ENCODE measurements around the gene MED20. TPM values are rescaled to one million over a fixed set of nuclear protein-coding genes. Genes with fewer than 3 reads are reported as not detected.

The MED20 gene
- total RNA-seq, 1 experiment from 2014 or later = 42.4 TPM

GRCh38 chr6:41920921-41921711 lies at the start of gene MED20, which contains the start of gene BYSL (continued):
- no peak for TF ChIP-seq KAT7 (CRISPR knock-in tag; IDR thresholded peaks at IDR 0.05; ENCODE audit: borderline replicate concordance)
- TF ChIP-seq ZBTB21 (CRISPR knock-in tag; IDR thresholded peaks at IDR 0.05; ENCODE audit: borderline replicate concordance) = no peak
- no peak for TF ChIP-seq ZNF396 (CRISPR knock-in tag; IDR thresholded peaks at IDR 0.05; ENCODE audit: borderline replicate concordance)
- TF ChIP-seq OVOL2 (CRISPR knock-in tag; IDR thresholded peaks at IDR 0.05; ENCODE audit: borderline replicate concordance) = no peak
- peak; percentile 79 for TF ChIP-seq HMGXB4 (CRISPR knock-in tag; IDR thresholded peaks at IDR 0.05)
- TF ChIP-seq, protein P1, sequence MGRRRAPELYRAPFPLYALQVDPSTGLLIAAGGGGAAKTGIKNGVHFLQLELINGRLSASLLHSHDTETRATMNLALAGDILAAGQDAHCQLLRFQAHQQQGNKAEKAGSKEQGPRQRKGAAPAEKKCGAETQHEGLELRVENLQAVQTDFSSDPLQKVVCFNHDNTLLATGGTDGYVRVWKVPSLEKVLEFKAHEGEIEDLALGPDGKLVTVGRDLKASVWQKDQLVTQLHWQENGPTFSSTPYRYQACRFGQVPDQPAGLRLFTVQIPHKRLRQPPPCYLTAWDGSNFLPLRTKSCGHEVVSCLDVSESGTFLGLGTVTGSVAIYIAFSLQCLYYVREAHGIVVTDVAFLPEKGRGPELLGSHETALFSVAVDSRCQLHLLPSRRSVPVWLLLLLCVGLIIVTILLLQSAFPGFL (CRISPR knock-in tag; IDR thresholded peaks at IDR 0.05; ENCODE audit: borderline replicate concordance) = no peak
- TF ChIP-seq, protein P2, sequence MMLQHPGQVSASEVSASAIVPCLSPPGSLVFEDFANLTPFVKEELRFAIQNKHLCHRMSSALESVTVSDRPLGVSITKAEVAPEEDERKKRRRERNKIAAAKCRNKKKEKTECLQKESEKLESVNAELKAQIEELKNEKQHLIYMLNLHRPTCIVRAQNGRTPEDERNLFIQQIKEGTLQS (CRISPR knock-in tag; conservative IDR thresholded peaks at IDR 0.05) = no peak
- TF ChIP-seq, protein P3, sequence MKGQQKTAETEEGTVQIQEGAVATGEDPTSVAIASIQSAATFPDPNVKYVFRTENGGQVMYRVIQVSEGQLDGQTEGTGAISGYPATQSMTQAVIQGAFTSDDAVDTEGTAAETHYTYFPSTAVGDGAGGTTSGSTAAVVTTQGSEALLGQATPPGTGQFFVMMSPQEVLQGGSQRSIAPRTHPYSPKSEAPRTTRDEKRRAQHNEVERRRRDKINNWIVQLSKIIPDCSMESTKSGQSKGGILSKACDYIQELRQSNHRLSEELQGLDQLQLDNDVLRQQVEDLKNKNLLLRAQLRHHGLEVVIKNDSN (CRISPR knock-in tag; IDR thresholded peaks at IDR 0.05) = peak; percentile 21; the same call in 1 of the 2 replicates
- no peak for TF ChIP-seq PRRX2 (CRISPR knock-in tag; IDR thresholded peaks at IDR 0.05)
- no peak for TF ChIP-seq CBFB (CRISPR knock-in tag; IDR thresholded peaks at IDR 0.05; ENCODE audit: low read depth)
- TF ChIP-seq, protein P4, sequence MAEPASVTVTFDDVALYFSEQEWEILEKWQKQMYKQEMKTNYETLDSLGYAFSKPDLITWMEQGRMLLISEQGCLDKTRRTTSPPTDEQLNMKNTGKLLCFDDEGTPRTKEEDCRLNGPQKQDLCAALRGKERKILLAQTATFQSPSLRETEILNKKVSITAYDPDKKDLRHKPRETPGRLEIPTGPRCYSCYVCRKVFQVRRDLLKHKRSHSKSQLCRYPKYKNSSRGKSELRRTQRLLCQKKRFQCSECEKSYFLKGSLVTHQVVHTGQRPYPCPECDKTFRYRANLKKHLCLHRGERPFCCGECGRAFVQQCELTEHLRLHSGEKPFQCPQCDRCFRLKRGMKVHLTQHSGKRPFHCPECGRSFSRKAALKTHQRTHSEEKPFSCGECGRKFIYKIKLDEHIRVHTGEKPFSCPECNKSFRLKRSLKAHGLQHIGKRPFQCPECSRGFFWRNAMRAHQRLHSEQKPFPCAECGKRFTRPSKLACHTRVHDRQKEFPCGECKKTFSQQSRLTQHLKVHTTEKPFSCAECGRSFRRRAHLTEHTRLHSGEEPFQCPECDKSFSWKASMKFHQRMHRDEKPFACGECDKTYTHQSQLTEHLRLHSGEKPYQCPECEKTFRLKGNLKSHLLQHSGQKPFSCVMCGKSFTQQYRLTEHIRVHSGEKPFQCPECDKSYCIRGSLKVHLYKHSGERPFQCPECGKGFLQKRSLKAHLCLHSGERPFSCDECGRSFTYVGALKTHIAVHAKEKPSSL (CRISPR knock-in tag; conservative IDR thresholded peaks at IDR 0.05) = no peak
- no peak for TF ChIP-seq ZNF416 (CRISPR knock-in tag; IDR thresholded peaks at IDR 0.05)

DNA sequence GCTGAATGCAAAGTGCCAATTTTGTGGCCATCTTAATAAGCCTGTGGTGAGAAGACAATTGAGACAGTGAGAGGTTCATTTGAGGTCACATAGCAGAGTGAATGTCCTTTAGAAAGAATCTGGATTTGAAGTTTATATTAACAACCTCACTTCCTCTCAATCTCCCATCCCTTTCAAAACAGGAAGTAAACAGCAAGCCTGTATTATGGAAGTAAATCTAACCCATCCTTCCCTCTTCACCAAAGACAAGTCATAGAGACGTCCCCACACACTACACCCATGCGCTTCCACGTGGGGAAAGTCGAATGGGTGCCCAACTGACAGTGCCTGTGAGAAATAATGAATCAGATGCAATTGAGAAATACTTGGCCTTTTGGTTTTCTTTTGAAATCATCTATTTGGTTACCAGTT lies 49.5 kb upstream of the MED20 start:
- no peak overlapping the region for H3K27ac Mint-ChIP-seq
- TF ChIP-seq, protein P5, sequence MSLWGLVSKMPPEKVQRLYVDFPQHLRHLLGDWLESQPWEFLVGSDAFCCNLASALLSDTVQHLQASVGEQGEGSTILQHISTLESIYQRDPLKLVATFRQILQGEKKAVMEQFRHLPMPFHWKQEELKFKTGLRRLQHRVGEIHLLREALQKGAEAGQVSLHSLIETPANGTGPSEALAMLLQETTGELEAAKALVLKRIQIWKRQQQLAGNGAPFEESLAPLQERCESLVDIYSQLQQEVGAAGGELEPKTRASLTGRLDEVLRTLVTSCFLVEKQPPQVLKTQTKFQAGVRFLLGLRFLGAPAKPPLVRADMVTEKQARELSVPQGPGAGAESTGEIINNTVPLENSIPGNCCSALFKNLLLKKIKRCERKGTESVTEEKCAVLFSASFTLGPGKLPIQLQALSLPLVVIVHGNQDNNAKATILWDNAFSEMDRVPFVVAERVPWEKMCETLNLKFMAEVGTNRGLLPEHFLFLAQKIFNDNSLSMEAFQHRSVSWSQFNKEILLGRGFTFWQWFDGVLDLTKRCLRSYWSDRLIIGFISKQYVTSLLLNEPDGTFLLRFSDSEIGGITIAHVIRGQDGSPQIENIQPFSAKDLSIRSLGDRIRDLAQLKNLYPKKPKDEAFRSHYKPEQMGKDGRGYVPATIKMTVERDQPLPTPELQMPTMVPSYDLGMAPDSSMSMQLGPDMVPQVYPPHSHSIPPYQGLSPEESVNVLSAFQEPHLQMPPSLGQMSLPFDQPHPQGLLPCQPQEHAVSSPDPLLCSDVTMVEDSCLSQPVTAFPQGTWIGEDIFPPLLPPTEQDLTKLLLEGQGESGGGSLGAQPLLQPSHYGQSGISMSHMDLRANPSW (CRISPR knock-in tag; conservative IDR thresholded peaks at IDR 0.05; ENCODE audit: low read depth) = no peak
- TF ChIP-seq ZNF423 (CRISPR knock-in tag; IDR thresholded peaks at IDR 0.05) (no peak), JUN (CRISPR knock-in tag; IDR thresholded peaks at IDR 0.05) (no peak), SMAD3 (CRISPR knock-in tag; IDR thresholded peaks at IDR 0.05; ENCODE audit: borderline replicate concordance) (no peak), HMGA2 (CRISPR knock-in tag; IDR thresholded peaks at IDR 0.05) (no peak), NFATC4 (CRISPR knock-in tag; IDR thresholded peaks at IDR 0.05) (no peak), ZNF281 (CRISPR knock-in tag; IDR thresholded peaks at IDR 0.05) (no peak)
- TF ChIP-seq, protein P6, sequence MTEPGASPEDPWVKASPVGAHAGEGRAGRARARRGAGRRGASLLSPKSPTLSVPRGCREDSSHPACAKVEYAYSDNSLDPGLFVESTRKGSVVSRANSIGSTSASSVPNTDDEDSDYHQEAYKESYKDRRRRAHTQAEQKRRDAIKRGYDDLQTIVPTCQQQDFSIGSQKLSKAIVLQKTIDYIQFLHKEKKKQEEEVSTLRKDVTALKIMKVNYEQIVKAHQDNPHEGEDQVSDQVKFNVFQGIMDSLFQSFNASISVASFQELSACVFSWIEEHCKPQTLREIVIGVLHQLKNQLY (CRISPR knock-in tag; IDR thresholded peaks at IDR 0.05) = no peak

More for the DNA sequence above, 49.5 kb upstream of the MED20 start:
- Mint-ChIP-seq H3K4me1 (peaks cover 29% of the 10 kb centered on the region), H3K36me3 (no peaks in the 10 kb centered on the region), H3K27me3 (ENCODE audit: low read depth) (no peaks in the 10 kb centered on the region), H3K4me3 (no peak overlapping the region), H3K9me3 (peaks cover 4% of the 10 kb centered on the region; the same call in 1 of the 2 replicates)
- ChIA-PET CTCF (no interaction called here), POLR2A (no interaction called here)
- no peak for ATAC-seq
- DNase-seq (ENCODE audit: low spot score) = no peak
